ENCODE results near the gene HPS6. TPM values are rescaled to one million over a fixed set of nuclear protein-coding genes. Genes with fewer than 3 reads are reported as not detected.

The HPS6 gene
- total and polyA plus RNA-seq, 9 of the 15 experiments (the other 6 are each of a cell fraction or from before 2014, with no cell fraction given), result 0.45 to 14.0 (median 4.5) TPM

GRCh38 chr10:102085336-102085735 lies 20.2 kb downstream of the HPS6 start:
- ATAC-seq, result no peak
- POLR2A ChIA-PET, result interaction anchor here (0.6 kb wide), 1 partner anchor 30 kb away, joined by 3 read pairs; no protein-coding TSS in a partner anchor
- H4K20me1 ChIP-seq (replicated peaks; ENCODE audit: control insufficient read depth, insufficient read depth, low read length), result no peaks in the 10 kb centered on the region

More at GRCh38 chr10:102085336-102085735, 20.2 kb downstream of the HPS6 start:
- no TSS peak for BruUV-seq (replicated peaks)
- H2AFZ ChIP-seq (ENCODE audit: low read depth, low read length), result no peak overlapping the region
- no peaks in the 10 kb centered on the region for H3K79me2 ChIP-seq (ENCODE audit: control insufficient read depth, insufficient read depth, low read length)
- FAIRE-seq (no peak), DNase-seq (ENCODE audit: extremely low read depth in 1 of 4, low spot score in 3 of 4) (no peak)
- no peak overlapping the region for H3K4me3 ChIP-seq
- in situ Hi-C loops (cut with MboI), result loop anchor here (25.0 kb wide), 1 partner anchor 873 kb away; no protein-coding TSS in a partner anchor
- no peak overlapping the region for H3K27ac ChIP-seq (ENCODE audit: extremely low read depth, low read depth, low read length)
- H3K9me3 ChIP-seq (replicated peaks; ENCODE audit: control insufficient read depth, insufficient read depth, low read depth, low read length), result no peaks in the 10 kb centered on the region
- no peaks in the 10 kb centered on the region for H3K9me1 ChIP-seq (ENCODE audit: control insufficient read depth, insufficient read depth, low read length)
- no peak overlapping the region for H3K9ac ChIP-seq (ENCODE audit: insufficient read depth in 1 of 2, low read depth in 2 of 2, low read length in 2 of 2)
- no peak overlapping the region for H3K4me2 ChIP-seq (ENCODE audit: insufficient read depth, low read length)
- no peaks in the 10 kb centered on the region for H3K36me3 ChIP-seq (ENCODE audit: control insufficient read depth, insufficient read depth, low read length)
- WGBS (ENCODE audit: insufficient coverage, low coverage, missing lambda C conversion rate), result 76% methylated on average over 3 of the region's 3 CpGs
- H3K27me3 ChIP-seq (ENCODE audit: control insufficient read depth in 2 of 2, insufficient read depth in 2 of 2, low read length in 2 of 2), result no peaks in the 10 kb centered on the region
- no peaks in the 10 kb centered on the region; a peak in 1 of 5 replicates for H3K4me1 ChIP-seq (replicated peaks in 1 of 2; ENCODE audit: control insufficient read depth in 2 of 2, insufficient read depth in 2 of 2, low read length in 2 of 2)
- TF ChIP-seq RBM22 (IDR thresholded peaks at IDR 0.05; ENCODE audit: low read depth, low read length, poor library complexity, severe bottlenecking) (no peak), EZH2 (IDR thresholded peaks at IDR 0.05; ENCODE audit: borderline replicate concordance, low read depth, low read length) (no peak), IFI16 (CRISPR knock-in tag; IDR thresholded peaks at IDR 0.05) (no peak), ZNF282 (CRISPR knock-in tag; IDR thresholded peaks at IDR 0.05) (no peak), ZNF384 (IDR thresholded peaks at IDR 0.05; ENCODE audit: low read depth, low read length) (no peak), CCAR2 (IDR thresholded peaks at IDR 0.05; ENCODE audit: low read depth, low read length) (no peak), NKRF (IDR thresholded peaks at IDR 0.05; ENCODE audit: borderline replicate concordance) (no peak), KLF16 (IDR thresholded peaks at IDR 0.05) (no peak)
- CTCF ChIA-PET (ENCODE audit: low intra/inter-chr PET ratio), result interaction anchor here (0.6 kb wide), 1 partner anchor 39 kb away, joined by 7 read pairs; no protein-coding TSS in a partner anchor
- intact Hi-C loops (cut with micrococcal nuclease), result no loop called here

All from K562 (cell line).